Esophagus muscularis mucosa (tissue), 3 donors: ENCODE results near the gene SIX4.

ENCODE experiments used
- POLR2A ChIP-seq: fragments of 450-650 bp; IDR thresholded peaks from one replicate; pipeline ENCODE4 v1.6.1; 2017; ENCODE audit warnings: antibody characterized with exemption, moderate library complexity, mild to moderate bottlenecking, low read depth
- TF ChIP-seq, protein P1 (sequence below), 3 experiments: fragments of 200-600 bp in 2 of 3; fragments of 450-650 bp in 1 of 3; sonication (generic) in 2 of 3; IDR thresholded peaks; one replicate each; pipeline ENCODE4 v1.5.1; 2017 to 2019; ENCODE audit warnings: antibody characterized with exemption in 3 of 3, mild to moderate bottlenecking in 2 of 3, moderate library complexity in 1 of 3

DNA sequence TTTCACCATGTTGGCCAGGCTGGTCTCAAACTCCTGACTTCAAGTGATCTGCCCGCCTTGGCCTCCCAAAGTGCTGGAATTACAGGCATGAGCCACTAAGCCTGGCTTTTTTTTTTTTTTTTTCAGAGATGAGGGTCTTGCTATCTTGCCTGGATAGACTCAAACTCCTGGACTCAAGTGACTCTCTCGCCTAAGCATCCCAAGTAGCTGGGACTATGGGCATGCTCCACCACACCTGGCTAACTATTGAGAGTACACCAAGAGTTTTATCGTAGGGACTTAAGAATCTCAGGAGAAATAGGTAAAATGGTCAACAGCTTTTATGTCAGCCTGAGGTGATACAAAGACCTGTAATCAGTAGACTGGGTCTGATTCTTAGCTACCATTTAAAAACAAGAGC lies 43.6 kb downstream of the SIX4 start:
- no peak for TF ChIP-seq POLR2A
- TF ChIP-seq, protein P1, sequence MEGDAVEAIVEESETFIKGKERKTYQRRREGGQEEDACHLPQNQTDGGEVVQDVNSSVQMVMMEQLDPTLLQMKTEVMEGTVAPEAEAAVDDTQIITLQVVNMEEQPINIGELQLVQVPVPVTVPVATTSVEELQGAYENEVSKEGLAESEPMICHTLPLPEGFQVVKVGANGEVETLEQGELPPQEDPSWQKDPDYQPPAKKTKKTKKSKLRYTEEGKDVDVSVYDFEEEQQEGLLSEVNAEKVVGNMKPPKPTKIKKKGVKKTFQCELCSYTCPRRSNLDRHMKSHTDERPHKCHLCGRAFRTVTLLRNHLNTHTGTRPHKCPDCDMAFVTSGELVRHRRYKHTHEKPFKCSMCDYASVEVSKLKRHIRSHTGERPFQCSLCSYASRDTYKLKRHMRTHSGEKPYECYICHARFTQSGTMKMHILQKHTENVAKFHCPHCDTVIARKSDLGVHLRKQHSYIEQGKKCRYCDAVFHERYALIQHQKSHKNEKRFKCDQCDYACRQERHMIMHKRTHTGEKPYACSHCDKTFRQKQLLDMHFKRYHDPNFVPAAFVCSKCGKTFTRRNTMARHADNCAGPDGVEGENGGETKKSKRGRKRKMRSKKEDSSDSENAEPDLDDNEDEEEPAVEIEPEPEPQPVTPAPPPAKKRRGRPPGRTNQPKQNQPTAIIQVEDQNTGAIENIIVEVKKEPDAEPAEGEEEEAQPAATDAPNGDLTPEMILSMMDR (IDR thresholded peaks at IDR 0.05), result no peak
